K562 (cell line): ENCODE results near the gene ORMDL2. TPM values are rescaled to one million over a fixed set of nuclear protein-coding genes. Genes with fewer than 3 reads are reported as not detected.

ENCODE experiments used
- ARID3B ChIP-seq: fragments of 250-450 bp; sonication (Bioruptor Pico); IDR thresholded peaks from 2 replicates; pipeline ENCODE4 v1.4.0; 2020; ENCODE audit warnings: borderline replicate concordance
- COPS2 ChIP-seq: fragments of 450-650 bp; conservative IDR thresholded peaks from 2 replicates; pipeline ENCODE4 v1.6.1; 2016; ENCODE audit warnings: mild to moderate bottlenecking, moderate library complexity
- ETV5 ChIP-seq: sonication (generic); formaldehyde crosslinking; IDR thresholded peaks from 2 replicates; pipeline ENCODE4 v1.4.0; 2020; ENCODE audit warnings: low read depth, mild to moderate bottlenecking, missing genetic modification reagents
- HES1 ChIP-seq: fragments of 450-650 bp; IDR thresholded peaks from 2 replicates; pipeline ENCODE4 v1.6.1; 2016; ENCODE audit warnings: low read depth, mild to moderate bottlenecking, moderate library complexity
- IRF9 ChIP-seq: fragments of 450-650 bp; IDR thresholded peaks from 2 replicates; pipeline ENCODE4 v1.6.1; 2016; ENCODE audit warnings: missing biosample characterization, missing genetic modification characterization
- JUND ChIP-seq, 2 experiments: IDR thresholded peaks; 2 replicates in 1 of 2; 3 replicates in 1 of 2; pipeline ENCODE4 v1.6.1; 2011; ENCODE audit warnings: borderline replicate concordance in 2 of 2, low read depth in 2 of 2, low read length in 2 of 2, improper control_type of control experiment in 1 of 2, missing biosample characterization in 1 of 2, missing genetic modification characterization in 1 of 2, missing genetic modification reagents in 1 of 2
- KAT8 ChIP-seq: fragments of 450-650 bp; IDR thresholded peaks from 2 replicates; pipeline ENCODE4 v1.6.1; 2016; ENCODE audit warnings: low read depth, mild to moderate bottlenecking
- NONO ChIP-seq, 2 experiments: fragments of 200-400 bp in 1 of 2; fragments of 450-650 bp in 1 of 2; formaldehyde crosslinking in 1 of 2; IDR thresholded peaks; 2 replicates each; pipeline ENCODE4 v1.6.1; 2017; ENCODE audit warnings: low read depth in 2 of 2, mild to moderate bottlenecking in 2 of 2, moderate library complexity in 2 of 2, low read length in 1 of 2
- POLR2G ChIP-seq: fragments of 200-400 bp; formaldehyde crosslinking; IDR thresholded peaks from 2 replicates; pipeline ENCODE4 v1.6.1; 2017; ENCODE audit warnings: low read depth, mild to moderate bottlenecking, antibody characterized with exemption, low read length, moderate library complexity
- SNRNP70 ChIP-seq: fragments of 200-400 bp; formaldehyde crosslinking; optimal IDR thresholded peaks from 2 replicates; pipeline ENCODE3; 2017; ENCODE audit warnings: low read depth, low read length
- SP2 ChIP-seq: IDR thresholded peaks from 2 replicates; pipeline ENCODE4 v1.6.1; 2011; ENCODE audit warnings: mild to moderate bottlenecking, low read depth, low read length, moderate library complexity; ENCODE audit not compliant: poor library complexity, severe bottlenecking; ENCODE audit errors: extremely low read depth
- SRF ChIP-seq, 2 experiments: fragments of 250-450, 450-650 bp in 1 of 2; sonication (Bioruptor Pico) in 1 of 2; sonication (generic) in 1 of 2; formaldehyde crosslinking; IDR thresholded peaks; 2 replicates each; pipeline versions ENCODE4 v1.5.0 to v1.5.1; 2020 to 2022; ENCODE audit warnings: mild to moderate bottlenecking in 1 of 2, missing genetic modification reagents in 1 of 2
- TEAD2 ChIP-seq: fragments of 450-650 bp; IDR thresholded peaks from 2 replicates; pipeline ENCODE4 v1.6.1; 2016; ENCODE audit warnings: missing genetic modification characterization, control low read depth, missing compliant biosample characterization
- ZBTB2 ChIP-seq: fragments of 450-650 bp; IDR thresholded peaks from 2 replicates; pipeline ENCODE4 v1.6.1; 2016; ENCODE audit warnings: antibody characterized with exemption
- ZC3H11A ChIP-seq: IDR thresholded peaks from 2 replicates; pipeline ENCODE4 v1.6.1; 2012; ENCODE audit warnings: low read depth, low read length, improper control_type of control experiment
- ZFP36 ChIP-seq: fragments of 150-350 bp; IDR thresholded peaks from 2 replicates; pipeline ENCODE4 v1.6.1; 2018; ENCODE audit warnings: low read length, low read depth; ENCODE audit not compliant: partially characterized antibody
- ZNF121 ChIP-seq: sonication (generic); formaldehyde crosslinking; conservative IDR thresholded peaks from 2 replicates; pipeline ENCODE4 v1.8.0; 2022; ENCODE audit warnings: missing genetic modification reagents
- ZNF217 ChIP-seq: sonication (generic); formaldehyde crosslinking; IDR thresholded peaks from 2 replicates; pipeline ENCODE4 v1.8.0; 2022; ENCODE audit warnings: mild to moderate bottlenecking, missing genetic modification reagents
- ZNF583 ChIP-seq: fragments of 250-450 bp; sonication (Bioruptor Pico); IDR thresholded peaks from 2 replicates; pipeline ENCODE4 v1.4.0; 2020
- ZNF668 ChIP-seq: fragments of 250-450 bp; sonication (Bioruptor Pico); IDR thresholded peaks from 2 replicates; pipeline ENCODE4 v1.8.0; 2022; ENCODE audit warnings: mild to moderate bottlenecking, inconsistent platforms
- ZNF79 ChIP-seq: fragments of 250-450 bp; sonication (Bioruptor Pico); IDR thresholded peaks from 2 replicates; pipeline ENCODE4 v1.4.0; 2020; ENCODE audit warnings: low read depth, mild to moderate bottlenecking, moderate library complexity
- polyA plus RNA-seq, 8 experiments: library from polyadenylated mRNA; depleted of rRNA in 4 of 8; stranded (reverse) in 5 of 8; unstranded in 3 of 8; fragments of >200 nt; fragmentation: Nextera tagmentation in 2 of 8; fragmentation: Illumina TruSeq in 1 of 8; extraction: Ambion mirVana in 2 of 8; extraction: Trizol in 1 of 8; gene quantifications; 2 replicates each; pipeline versions ENCODE4 v1.2.1 to v1.2.3, GENCODE V29; 2011 to 2014; ENCODE audit warnings: inconsistent platforms in 1 of 8, missing spikeins in 1 of 8
- total RNA-seq, 7 experiments: library from RNA; depleted of rRNA in 6 of 7; stranded (reverse); fragments of >200 nt in 6 of 7; fragmentation: Illumina TruSeq in 2 of 7; extraction: Trizol in 2 of 7; gene quantifications; 2 replicates each; pipeline versions ENCODE4 v1.2.1 to v1.2.3, GENCODE V29; 2011 to 2021; ENCODE audit warnings: low replicate concordance in 1 of 7

Gene ORMDL2
- total and polyA plus RNA-seq, 9 of the 15 experiments (the other 6 are each of a cell fraction or from before 2014, with no cell fraction given) = 9.9 to 113 (median 34.4) TPM

GRCh38 chr12:55847603-55848291, 29.9 kb downstream of the ORMDL2 start (continued):
- TF ChIP-seq JUND (IDR thresholded peaks at IDR 0.05; ENCODE audit: borderline replicate concordance, low read depth, low read length) = 0 out of 2 replicates have a peak, but pooled peaks have one; percentile 25
- TF ChIP-seq JUND (tag; IDR thresholded peaks at IDR 0.05; ENCODE audit: borderline replicate concordance, low read depth, low read length) = peak; percentile 54; the same call in 2 of the 3 replicates
- no peak for TF ChIP-seq ZNF668 (CRISPR knock-in tag)
- TF ChIP-seq SRF (CRISPR knock-in tag; IDR thresholded peaks at IDR 0.05) = 0 out of 4 replicates have a peak, but pooled peaks of 1 of the 2 experiments have one; percentile 26
- no peak for TF ChIP-seq HES1
- TF ChIP-seq ZNF79 (CRISPR knock-in tag) = no peak
- TF ChIP-seq ETV5 = peak; percentile 83
- no peak for TF ChIP-seq NONO (IDR thresholded peaks at IDR 0.05; ENCODE audit: low read depth in 2 of 2, low read length in 1 of 2)
- no peak for TF ChIP-seq IRF9
- no peak for TF ChIP-seq ZNF583
- TF ChIP-seq COPS2 = no peak
- no peak for TF ChIP-seq ZBTB2
- no peak for TF ChIP-seq ZNF217 (CRISPR knock-in tag)
- TF ChIP-seq TEAD2 = no peak
- TF ChIP-seq SP2 = no peak
- no peak for TF ChIP-seq ZFP36
- TF ChIP-seq SNRNP70 = no peak
- peak; percentile 54 for TF ChIP-seq POLR2G
- TF ChIP-seq ARID3B = no peak
- no peak for TF ChIP-seq ZNF121 (CRISPR knock-in tag)
- TF ChIP-seq KAT8 = no peak
- no peak for TF ChIP-seq ZC3H11A
